DMS114 treated with DMSO at 0.1 percent for 48 hours (cell line): ENCODE data around the gene DCC.

Experiments
- DNase-seq: peaks from one replicate; lab custom pipeline; 2025; ENCODE audit not compliant: unreplicated experiment; lab: John Stamatoyannopoulos, UW

Gene DCC

DNA sequence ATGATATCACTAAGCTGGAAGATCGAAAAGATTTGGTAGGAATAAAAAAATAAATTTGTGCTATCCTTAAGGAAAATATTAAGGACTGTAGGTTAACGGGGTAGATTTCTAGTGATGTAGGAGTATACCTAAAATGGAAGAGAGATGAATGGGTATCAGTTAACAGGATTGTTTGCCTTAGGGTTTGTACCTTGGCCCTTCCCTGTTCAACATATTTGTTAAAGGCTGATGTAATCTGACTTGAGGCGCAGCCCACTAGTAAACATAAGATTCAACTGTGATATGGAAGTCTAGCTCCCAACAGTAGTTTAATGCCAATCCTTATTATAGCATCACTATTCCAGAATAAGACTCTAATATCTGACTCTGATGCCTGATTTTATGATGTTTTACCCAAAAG, 685.2 kb downstream of the DCC start:
- DNase-seq, result no peak

DNA sequence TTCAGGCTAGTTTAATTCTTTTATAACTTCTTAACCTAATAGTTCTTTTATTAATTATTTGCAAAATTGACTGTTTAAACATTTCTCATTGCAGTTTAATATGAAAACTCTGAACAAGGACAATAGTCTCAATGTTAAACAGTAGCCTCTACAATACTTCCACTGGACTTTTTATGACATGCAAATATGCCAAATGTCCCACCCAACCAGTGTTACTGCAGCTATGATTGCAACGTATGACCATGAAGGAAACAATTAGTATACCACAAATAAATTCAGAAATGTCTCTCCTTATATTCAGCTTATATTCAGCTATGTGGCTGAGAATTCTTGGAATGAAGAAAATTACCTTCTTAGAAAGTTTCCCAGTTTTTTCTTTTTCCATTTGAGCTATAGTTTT, 688.6 kb downstream of the DCC start:
- no peak for DNase-seq

DNA sequence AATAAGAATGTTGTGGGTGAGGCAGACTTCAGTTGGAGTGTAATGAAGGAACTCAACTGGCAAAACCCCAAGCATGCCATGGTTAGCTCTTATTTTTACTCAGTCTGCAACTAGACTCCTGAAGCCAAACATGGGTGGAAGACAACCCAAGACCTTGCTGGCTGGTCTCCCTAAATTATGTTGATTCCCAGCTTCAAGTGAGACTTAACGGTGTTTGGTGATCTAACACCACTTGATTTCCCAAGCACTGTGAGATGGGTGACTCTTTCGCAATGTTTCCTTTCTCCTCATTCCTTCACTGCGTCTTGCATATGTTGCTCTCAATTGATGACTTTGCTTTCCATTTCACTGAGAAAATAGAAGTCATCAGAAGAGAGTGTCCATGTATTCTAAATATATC, 693.1 kb downstream of the DCC start:
- no peak for DNase-seq

DNA sequence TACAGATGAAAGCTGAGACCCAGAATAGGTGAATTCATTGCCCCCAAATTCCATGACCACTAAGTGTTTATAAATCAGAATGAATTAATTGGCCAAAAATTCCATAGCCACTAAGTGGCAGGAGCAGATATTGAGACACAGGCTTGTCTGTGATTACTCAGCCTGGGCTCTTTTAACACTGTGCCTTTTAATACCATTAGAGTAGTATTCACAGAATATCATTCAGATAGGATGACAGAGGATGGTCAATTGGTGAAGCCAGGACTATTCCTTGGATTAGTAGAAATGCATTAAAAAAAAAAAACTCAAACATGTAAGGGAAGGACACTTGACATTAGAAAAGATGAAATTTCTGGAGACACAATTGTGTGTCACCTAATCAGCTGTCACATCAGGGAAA, 698.6 kb downstream of the DCC start:
- DNase-seq, result no peak

DNA sequence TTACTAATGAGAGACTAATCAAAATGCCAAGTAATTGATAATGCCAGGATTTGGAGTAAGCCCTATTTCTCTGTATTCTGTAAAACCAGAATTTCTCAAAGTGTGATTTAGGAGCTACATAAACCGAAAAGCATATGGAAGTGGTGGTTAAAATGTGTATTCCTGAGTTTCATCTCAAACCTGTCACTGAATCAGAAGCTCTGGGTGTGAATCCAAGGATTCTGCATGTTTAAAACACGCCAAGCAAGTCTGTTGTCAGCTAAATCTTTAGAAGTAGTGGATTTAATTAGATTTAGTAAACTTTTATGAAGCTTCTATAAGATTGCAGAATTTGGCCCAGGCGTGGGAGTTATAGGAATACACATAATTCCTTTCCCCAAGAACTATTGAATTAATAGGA, 700.3 kb downstream of the DCC start:
- no peak for DNase-seq

DNA sequence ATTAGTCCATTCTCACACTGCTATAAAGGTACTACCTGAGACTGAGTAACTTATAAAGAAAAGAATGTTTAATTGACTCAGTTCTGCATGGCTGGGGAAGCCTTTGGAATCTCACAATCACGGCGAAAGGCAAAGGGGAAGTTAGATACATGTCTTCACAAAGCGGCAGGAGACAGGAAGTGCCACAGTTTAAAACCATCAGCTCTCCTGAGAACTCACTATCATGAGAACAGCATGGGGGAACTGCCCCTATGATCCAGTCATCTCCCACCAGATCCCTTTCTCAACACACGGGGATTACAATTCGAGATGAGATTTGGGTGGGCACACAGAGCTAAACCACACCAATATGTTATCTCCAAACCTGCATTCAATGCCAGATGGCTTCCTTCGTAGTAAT, 716.1 kb downstream of the DCC start:
- no peak for DNase-seq

DNA sequence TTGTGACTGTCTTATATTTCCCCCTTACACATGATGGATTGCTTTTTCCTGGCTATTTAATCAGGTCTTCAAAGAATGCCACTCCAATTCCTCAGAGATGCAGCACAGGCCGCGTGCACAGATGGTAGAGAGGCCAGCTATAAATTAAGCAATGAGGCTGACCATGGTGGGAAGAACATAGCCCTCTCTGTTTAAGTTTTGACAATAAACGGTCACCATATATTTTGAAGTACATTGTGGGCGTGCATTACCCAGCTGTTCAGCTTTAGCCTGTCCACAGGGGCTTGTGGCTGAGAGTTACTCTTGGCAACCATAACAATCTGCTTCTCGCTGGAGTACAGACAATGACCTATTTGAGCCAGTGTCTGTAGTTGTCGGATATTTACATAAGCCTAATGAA, 730.8 kb downstream of the DCC start:
- no peak for DNase-seq

DNA sequence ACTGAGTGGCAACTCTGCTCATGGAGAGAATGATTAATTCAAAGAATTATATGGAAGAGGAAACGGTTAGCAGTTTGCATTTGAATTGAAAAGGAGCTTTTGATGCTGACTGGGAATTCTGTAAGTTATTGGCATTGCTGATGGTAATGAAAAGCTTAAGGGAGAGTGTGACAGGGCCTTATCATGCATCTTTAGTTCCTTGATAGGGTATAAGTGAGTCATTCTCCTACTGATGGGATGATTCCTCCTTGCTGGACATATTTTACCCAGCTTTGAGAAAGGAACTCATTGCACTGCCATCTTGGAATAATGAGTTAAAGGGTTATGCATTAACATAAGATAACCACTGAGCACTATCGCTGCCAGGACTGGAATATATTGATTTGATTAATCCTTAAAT, 740.7 kb downstream of the DCC start:
- no peak for DNase-seq

DNA sequence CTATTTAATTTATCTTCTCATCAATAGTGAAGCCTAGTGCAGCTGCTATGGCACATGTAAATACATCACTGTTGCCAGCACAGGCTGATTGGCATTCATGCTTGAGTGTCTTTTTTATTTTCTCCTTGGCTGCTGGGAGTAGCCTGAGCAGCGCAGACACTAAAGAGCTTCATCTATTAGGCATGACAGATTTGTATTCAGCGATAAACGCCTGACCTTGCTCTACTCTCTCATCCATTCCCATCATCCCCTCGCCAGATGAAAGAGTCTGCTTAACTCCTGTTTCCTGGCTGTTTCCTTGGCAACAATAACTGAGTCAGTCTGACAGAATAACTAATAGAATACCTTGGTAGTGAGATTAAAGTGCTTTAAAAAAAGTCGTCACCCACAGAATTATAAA, 753.6 kb downstream of the DCC start:
- DNase-seq, result no peak

DNA sequence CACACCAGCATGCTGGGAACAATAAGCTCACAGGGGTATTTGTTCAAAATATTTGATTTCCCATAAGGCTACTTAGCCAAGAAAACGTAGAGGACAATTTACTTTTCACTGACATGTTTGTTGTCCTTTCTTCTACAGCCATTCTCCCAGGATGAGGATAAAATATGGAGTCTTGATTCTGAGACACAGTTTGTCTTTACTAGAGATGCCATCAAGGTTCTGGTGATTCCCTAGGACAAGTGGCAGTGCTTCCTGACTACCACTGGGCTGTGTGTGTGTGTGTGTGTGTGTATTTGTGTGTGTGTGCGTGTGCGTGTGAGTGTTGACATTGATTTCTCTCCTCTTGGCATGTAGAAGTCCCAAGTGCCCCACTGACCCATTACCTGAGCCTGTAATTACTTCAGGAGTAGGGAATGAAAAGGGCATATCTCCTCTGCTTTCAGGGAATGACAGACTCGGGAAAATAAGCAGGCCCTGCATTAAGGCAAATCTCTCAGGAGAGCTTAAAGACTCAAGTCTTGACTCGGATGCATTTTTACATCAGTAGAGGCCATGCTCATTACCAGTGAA, 761.6 kb downstream of the DCC start:
- no peak for DNase-seq

DNA sequence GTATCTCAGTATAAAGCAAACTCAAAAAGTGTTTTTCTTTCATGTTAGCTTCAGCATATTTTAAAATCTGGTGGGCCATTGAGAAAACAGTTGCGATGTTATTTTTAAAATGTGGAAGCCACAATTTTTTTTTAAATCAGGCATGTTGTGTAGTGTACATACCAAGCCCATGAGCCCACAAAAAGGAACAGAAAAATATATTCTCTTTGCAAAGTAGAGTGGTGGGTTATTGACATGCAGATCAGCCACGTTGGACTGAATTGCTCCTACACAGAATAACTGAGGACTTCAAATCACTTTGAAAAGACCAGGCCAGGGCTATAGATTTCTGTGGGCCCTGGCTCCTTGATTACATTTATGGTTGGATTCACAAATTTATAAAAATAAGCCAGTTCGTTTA, 774.4 kb downstream of the DCC start:
- DNase-seq, result no peak

DNA sequence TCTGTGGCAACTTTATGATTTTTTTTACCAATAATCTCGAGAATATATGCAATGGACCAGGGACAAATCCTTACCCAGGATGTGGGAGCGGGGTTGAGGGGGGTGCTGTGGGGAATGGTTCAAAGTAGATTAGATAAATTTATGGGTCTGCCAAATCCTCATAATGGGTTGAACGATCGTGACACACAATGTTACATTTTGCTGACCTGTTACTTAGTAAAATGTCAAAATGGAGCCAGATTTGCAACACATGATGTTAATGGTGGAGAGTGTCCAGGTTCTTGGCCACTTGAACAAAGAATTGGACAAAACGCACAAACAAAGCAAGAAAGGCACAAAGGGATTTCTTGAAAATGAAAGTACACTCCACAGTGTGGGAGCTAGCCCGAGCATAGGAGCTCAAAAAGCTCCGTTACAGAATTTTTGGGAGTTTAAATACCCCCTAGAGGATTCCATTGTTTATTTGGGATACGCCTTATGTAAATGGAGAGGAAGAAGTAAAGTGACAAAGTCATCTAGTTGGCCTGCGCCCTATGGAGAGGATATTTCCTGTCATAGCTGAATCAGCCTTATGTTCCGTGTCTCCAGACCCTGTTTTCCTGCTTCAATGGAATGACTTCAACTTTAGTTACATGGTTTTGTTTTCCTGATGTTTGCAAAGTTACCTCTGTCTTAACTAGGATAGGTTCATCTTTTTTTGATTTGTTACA, 776.0 kb downstream of the DCC start:
- no peak for DNase-seq

DNA sequence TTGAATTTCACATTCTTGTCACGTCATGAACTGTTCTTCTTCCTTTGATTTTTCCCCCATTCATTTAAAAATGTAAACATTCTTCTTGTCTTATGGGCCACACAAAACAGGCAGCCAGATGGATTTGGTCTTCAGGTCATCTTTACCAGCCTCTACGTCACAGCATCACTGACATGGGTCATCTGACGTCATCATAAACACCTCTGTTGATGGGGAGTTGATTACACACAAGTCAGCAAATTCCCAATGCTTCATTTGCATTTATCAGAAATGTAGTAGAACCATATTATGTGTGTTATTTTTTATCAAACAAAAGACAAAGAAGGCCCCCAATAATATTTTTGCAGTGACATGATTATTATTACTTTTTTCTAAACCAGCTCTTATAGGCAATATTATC, 777.9 kb downstream of the DCC start:
- no peak for DNase-seq

DNA sequence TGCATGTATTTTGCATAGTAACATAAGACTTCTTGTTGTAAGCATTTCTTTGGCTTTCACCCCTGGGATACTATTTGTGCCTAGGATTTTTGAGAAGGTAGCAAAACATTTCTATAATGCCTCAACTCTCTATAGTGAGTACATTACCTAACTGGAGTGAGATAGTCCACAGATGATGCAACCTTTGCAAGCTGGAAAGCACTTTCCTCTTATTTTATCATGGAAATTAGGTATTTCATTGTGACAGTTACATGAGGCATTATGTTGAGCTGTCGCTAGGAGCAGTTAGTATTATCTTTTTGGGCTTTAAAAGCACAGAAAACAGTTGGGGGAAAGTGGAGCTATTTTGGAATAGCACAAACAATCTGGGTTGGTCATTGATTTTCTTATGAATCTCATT, 786.2 kb downstream of the DCC start:
- DNase-seq, result no peak

DNA sequence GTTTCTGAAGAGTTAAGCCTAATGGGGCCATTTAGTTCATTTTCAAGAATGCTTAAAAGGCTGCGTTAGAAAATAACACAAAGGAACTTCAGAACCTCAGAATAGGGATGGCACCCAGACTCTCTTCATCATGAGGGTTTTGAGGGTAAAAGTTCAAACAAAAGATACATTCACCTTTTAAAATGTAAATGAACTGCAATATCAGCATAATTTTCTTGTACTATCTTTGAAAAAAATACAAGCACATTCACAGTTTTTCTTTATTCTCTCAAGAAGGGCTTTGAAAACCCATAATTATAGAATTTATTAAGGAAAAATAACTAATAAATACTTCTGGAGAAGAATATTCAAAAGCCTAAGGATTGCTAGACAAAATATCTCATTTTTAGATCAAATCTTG, 791.0 kb downstream of the DCC start:
- no peak for DNase-seq

DNA sequence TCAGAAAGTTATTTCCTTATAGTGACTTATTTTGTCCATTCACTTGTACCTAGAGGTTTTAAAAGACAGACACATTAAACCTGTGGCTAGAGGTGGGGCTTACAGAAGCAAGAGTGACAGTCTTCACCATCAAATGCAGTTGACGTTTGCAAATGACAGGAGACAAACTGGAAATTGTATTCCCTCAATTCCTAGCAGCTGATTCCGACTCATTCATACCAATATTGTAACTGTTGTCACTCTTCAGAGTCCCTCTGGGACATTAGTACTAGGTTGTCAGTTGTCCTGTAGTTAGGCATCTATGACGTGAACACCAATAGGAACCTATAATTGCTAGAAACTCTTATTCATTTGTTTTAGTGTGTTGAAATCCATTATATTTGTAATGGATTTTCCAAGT, 794.7 kb downstream of the DCC start:
- no peak for DNase-seq

DNA sequence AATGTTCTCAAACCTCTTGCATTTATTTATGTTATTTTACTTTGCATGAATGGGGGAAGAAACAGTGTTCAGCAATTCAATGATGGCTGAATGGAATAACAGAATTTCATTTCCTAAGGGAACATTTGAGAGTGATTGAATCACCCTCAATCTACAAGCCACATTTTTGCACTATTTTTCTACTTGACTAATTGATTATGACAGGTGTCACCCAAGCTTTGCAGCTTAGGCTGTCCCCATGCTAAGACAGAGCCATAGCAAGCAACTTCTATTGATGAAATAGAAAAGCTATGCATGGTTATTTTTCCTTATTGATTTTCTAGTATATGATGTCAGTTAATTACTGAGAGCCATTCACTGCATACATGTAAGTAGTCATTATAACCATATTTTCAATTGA, 795.7 kb downstream of the DCC start:
- no peak for DNase-seq

DNA sequence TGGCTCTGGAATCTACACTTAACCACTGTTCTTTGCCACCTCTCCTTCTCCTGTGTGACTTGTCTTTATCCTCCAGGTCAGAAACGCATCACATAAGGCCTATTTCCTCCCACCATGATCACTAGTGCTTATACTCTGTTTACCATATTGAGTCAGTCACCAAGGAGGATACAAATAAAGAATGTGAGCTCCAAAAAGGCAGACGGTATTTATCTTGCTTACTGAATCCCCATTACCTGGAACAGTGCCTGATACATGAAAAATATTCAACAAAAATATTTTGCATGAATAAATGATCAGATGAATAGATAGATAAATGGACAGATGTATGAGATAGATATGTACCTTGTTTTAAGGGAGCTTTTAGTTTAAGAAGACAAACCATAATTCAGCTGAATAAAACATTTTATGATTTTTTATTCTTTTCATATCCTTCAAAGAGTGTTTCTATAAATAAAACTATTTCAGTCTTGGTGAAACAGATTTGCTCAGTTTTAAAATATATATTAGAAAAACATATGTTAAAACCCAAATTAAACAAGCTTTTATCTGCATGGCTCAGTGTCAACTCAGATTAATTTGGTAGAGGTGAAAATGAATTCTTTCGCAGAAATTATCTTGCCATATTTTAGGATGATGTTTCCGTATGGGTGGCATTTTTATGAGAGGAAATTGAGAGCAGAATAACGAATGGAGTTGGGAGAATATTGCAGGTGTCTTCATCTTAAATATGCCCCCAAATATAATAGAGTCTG, 799.9 kb downstream of the DCC start:
- DNase-seq, result no peak

DNA sequence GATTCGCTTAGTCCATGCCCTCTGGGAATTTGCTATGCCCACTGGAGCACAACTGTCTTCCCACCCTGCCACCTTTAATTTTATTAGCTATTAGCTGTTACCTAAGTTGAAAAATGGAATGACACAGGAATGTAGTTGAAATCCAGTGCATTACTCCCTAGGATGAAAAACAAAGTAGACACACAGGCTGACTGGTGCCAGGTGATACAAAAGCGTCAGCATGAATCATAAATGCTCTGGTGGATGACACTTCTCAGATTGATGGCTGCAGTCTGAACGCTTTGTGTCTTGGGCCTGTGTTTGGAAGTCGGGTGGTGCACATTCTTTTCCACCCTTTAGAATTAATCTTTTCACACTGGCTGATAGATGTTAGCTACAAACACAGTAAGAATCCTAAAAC, 802.0 kb downstream of the DCC start:
- DNase-seq, result no peak

DNA sequence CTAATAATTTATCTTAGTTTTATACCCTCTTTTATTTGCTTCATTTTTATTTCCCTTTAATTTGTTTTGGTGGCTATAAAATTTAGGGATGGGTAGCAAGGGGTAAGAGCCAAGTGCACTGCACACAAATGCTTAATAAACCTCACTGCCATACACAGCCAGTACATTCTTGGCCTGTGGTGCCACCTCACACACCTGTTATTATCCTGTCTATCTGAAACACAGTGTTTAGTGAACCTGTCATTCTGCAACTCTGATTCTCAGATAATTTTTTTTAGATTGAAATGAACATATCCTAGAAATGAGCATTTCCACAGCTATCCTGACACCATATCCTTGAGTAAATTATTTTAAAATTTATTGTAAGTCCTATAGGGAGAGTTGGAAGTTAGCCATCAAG, 807.5 kb downstream of the DCC start:
- no peak for DNase-seq

DNA sequence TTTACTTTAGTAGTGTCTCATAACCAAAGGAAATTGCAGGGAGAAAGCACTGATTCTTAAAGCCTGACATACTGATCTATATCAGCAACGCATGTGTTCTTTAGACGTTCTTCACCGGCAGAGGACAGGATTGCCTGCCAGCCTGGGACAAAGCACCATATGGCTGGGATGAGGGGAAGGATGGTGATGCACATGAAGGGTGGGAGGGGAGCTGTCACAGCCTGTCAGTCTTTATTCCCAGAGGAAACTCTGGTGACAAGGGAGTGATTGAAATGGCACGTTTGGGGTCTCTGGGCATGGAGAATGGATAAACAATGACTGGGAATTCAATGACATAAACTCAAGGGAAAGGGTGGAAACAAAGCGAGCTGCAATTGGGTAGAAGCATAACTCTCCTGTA, 808.1 kb downstream of the DCC start:
- DNase-seq, result no peak

DNA sequence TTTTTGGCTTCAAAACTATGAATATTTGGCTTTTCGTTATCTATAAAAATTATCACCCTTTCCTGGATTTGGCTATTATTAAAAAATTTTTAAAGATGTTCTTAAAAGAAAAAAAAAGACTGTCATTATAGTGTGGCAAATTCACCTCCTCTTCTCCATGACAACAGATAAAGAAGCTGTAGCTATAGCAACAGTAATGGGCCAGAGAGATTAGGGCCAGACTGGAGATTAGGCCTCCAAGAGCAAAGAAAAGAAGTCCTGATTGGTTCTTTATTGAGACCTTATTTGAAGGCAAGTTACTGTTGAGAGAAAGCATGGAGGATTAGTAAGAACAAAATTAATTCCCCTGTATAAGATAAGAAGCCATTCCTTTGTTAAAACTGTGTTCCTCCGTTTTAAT, 812.5 kb downstream of the DCC start:
- DNase-seq, result no peak

DNA sequence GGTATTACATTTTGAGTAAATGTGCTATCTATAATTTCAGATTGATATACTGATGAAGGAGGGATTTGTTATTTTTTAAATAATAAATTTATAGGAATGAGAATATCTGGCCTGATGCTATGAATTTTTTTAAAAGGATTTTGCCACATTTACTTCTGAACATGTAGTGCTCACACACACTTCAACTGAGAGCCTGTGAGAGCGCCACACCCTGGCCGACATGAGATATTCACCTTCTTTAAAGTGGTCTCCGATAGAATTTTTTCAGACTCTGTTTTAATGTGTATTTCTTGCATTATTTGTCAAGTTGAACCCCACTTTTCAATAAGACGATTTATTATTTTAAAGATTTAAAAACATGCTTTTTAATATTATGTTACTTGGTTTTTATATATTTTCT, 813.3 kb downstream of the DCC start:
- no peak for DNase-seq
